PFSK-1 (cell line): ENCODE measurements around the gene AKR1C8.

Experiments used
- FOXP2 ChIP-seq: optimal IDR thresholded peaks from 2 replicates; pipeline ENCODE3; 2011; ENCODE audit warnings: borderline replicate concordance, control low read depth, inconsistent platforms; ENCODE audit not compliant: insufficient read depth; ENCODE audit errors: extremely low read length, extremely low read depth
- POLR2AphosphoS5 ChIP-seq: IDR thresholded peaks from 2 replicates; pipeline ENCODE4 v1.6.1; 2012; ENCODE audit warnings: low read depth, mild to moderate bottlenecking, control low read depth, low read length, moderate library complexity
- SIN3A ChIP-seq: IDR thresholded peaks from 2 replicates; pipeline ENCODE4 v1.6.1; 2012; ENCODE audit warnings: mild to moderate bottlenecking, low read length, moderate library complexity, borderline replicate concordance; ENCODE audit not compliant: insufficient read depth
- TAF1 ChIP-seq: IDR thresholded peaks from 2 replicates; pipeline ENCODE4 v1.6.1; 2012; ENCODE audit warnings: low read length, control low read depth, borderline replicate concordance; ENCODE audit not compliant: insufficient read depth
- TF ChIP-seq, protein P1 (sequence below), 2 experiments: IDR thresholded peaks; 2 replicates each; pipeline versions ENCODE4 v1.6.1 to v1.8.0; 2011 to 2012; ENCODE audit warnings: low read depth in 2 of 2, low read length in 2 of 2, control low read depth in 1 of 2, inconsistent platforms in 1 of 2, mild to moderate bottlenecking in 1 of 2, moderate library complexity in 1 of 2; ENCODE audit not compliant: insufficient read depth in 1 of 2

The AKR1C8 gene

DNA sequence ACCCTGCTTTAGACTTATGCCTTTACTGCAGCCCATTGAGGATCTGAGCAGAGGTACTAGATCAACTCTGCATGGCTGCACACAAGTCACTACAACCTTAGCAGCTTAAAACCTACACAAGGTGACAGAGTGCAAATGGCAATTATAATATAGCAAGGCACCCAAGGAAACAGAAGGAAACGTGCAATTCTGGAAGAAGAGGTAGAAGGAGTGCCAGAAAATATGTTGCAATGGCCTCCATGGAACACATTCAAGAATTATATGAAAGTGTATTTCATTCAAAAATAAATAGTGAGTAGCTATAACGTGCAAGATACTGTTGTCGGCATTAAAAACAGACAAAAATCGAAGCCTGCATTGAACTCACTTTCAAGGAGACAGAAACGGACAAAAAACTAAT lies 2.9 kb upstream of the AKR1C8 start:
- TF ChIP-seq, protein P1, sequence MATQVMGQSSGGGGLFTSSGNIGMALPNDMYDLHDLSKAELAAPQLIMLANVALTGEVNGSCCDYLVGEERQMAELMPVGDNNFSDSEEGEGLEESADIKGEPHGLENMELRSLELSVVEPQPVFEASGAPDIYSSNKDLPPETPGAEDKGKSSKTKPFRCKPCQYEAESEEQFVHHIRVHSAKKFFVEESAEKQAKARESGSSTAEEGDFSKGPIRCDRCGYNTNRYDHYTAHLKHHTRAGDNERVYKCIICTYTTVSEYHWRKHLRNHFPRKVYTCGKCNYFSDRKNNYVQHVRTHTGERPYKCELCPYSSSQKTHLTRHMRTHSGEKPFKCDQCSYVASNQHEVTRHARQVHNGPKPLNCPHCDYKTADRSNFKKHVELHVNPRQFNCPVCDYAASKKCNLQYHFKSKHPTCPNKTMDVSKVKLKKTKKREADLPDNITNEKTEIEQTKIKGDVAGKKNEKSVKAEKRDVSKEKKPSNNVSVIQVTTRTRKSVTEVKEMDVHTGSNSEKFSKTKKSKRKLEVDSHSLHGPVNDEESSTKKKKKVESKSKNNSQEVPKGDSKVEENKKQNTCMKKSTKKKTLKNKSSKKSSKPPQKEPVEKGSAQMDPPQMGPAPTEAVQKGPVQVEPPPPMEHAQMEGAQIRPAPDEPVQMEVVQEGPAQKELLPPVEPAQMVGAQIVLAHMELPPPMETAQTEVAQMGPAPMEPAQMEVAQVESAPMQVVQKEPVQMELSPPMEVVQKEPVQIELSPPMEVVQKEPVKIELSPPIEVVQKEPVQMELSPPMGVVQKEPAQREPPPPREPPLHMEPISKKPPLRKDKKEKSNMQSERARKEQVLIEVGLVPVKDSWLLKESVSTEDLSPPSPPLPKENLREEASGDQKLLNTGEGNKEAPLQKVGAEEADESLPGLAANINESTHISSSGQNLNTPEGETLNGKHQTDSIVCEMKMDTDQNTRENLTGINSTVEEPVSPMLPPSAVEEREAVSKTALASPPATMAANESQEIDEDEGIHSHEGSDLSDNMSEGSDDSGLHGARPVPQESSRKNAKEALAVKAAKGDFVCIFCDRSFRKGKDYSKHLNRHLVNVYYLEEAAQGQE (IDR thresholded peaks at IDR 0.05; ENCODE audit: insufficient read depth in 1 of 2, low read depth in 2 of 2, low read length in 2 of 2) = no peak
- no peak for TF ChIP-seq FOXP2
- no peak for TF ChIP-seq TAF1
- no peak for TF ChIP-seq SIN3A
- no peak for TF ChIP-seq POLR2AphosphoS5

DNA sequence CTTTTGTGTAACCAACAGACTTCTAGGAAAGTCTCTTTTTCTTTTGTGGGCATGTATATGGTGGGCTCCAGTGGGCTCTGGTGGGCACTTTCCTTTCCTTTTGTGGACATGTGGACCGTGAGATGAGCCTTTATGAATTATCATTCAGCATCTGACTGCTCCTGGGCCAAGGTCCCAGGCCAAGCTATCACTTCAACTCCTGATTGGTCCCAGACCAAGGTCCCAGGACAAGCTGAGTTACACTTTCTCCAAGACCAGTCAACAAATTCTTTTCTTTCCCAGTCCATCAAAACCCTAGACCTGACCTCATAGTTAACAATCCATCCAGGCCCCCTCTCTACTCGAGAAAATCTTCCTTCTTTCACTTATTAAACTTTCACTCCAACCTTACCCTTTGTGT lies 1.0 kb downstream of the AKR1C8 start:
- TF ChIP-seq TAF1 = no peak
- no peak for TF ChIP-seq SIN3A
- TF ChIP-seq, protein P1 (IDR thresholded peaks at IDR 0.05; ENCODE audit: insufficient read depth in 1 of 2, low read depth in 2 of 2, low read length in 2 of 2) = no peak
- no peak for TF ChIP-seq POLR2AphosphoS5
- TF ChIP-seq FOXP2 = no peak

GRCh38 chr10:5168897-5169420 lies 16.0 kb downstream of the AKR1C8 start:
- no peak for TF ChIP-seq FOXP2

GRCh38 chr10:5165738-5166137 lies 19.2 kb downstream of the AKR1C8 start:
- TF ChIP-seq SIN3A (no peak), FOXP2 (no peak), TAF1 (no peak), POLR2AphosphoS5 (no peak)
- TF ChIP-seq, protein P1 (IDR thresholded peaks at IDR 0.05; ENCODE audit: insufficient read depth in 1 of 2, low read depth in 2 of 2, low read length in 2 of 2) = no peak

DNA sequence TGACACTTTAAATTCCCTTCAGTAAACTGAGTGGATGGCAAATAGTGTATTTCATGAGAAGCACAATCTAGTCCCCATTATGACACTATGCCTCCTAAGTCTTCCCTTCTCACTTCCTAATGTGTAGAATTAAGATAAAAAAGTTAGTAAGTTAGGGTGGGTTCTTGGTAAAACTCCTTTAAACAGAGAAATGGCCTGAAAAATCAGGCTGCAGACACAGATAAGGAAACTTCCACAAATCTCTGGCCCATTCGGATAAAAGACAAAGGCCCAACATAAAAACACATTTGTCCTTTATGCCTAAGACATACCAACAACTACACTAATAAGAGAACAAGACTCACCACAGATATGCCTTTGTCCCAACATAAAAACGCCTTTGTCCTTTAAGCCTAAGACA lies 21.5 kb downstream of the AKR1C8 start:
- TF ChIP-seq TAF1 = no peak
- no peak for TF ChIP-seq SIN3A
- no peak for TF ChIP-seq POLR2AphosphoS5
- TF ChIP-seq, protein P1 (IDR thresholded peaks at IDR 0.05; ENCODE audit: insufficient read depth in 1 of 2, low read depth in 2 of 2, low read length in 2 of 2) = no peak
- TF ChIP-seq FOXP2 = no peak
